IMR-90 (cell line): ENCODE measurements around the gene PYROXD2.

ENCODE experiments used
- BHLHE40 ChIP-seq: fragments of 150-350 bp; IDR thresholded peaks from 2 replicates; pipeline ENCODE4 v1.6.1; 2016; ENCODE audit warnings: mild to moderate bottlenecking, low read depth, low read length
- CEBPB ChIP-seq: IDR thresholded peaks from 2 replicates; pipeline ENCODE4 v1.6.1; 2012; ENCODE audit warnings: low read depth, low read length, improper control_type of control experiment
- CHD1 ChIP-seq: IDR thresholded peaks from 2 replicates; pipeline ENCODE4 v1.6.1; 2012; ENCODE audit warnings: low read depth, low read length, improper control_type of control experiment
- MAZ ChIP-seq: IDR thresholded peaks from 2 replicates; pipeline ENCODE4 v1.6.1; 2012; ENCODE audit warnings: low read depth, mild to moderate bottlenecking, low read length, improper control_type of control experiment, moderate library complexity, borderline replicate concordance
- NFE2L2 ChIP-seq: fragments of 150-350 bp; IDR thresholded peaks from 2 replicates; pipeline ENCODE4 v1.6.1; 2016; ENCODE audit warnings: low read depth, mild to moderate bottlenecking, low read length
- POLR2A ChIP-seq: IDR thresholded peaks from 2 replicates; pipeline ENCODE4 v1.6.1; 2012; ENCODE audit warnings: mild to moderate bottlenecking, low read depth, low read length
- RAD21 ChIP-seq: IDR thresholded peaks from 2 replicates; pipeline ENCODE4 v1.6.1; 2012; ENCODE audit warnings: low read length, improper control_type of control experiment
- RCOR1 ChIP-seq: IDR thresholded peaks from 2 replicates; pipeline ENCODE4 v1.6.1; 2012; ENCODE audit warnings: mild to moderate bottlenecking, low read length, improper control_type of control experiment; ENCODE audit not compliant: insufficient replicate concordance
- RFX5 ChIP-seq: IDR thresholded peaks from 2 replicates; pipeline ENCODE4 v1.8.0; 2012; ENCODE audit warnings: low read depth, mild to moderate bottlenecking, low read length, moderate library complexity
- SMC3 ChIP-seq: fragments of 150-350 bp; IDR thresholded peaks from 2 replicates; pipeline ENCODE4 v1.6.1; 2016; ENCODE audit warnings: low read depth, mild to moderate bottlenecking, antibody characterized with exemption, low read length, moderate library complexity
- TF ChIP-seq, protein P1 (sequence below): conservative IDR thresholded peaks from 2 replicates; pipeline ENCODE4 v1.5.1; 2012; ENCODE audit warnings: mild to moderate bottlenecking, low read depth, low read length, improper control_type of control experiment
- TF ChIP-seq, protein P2 (sequence below): fragments of 150-350 bp; IDR thresholded peaks from 2 replicates; pipeline ENCODE4 v1.6.1; 2017; ENCODE audit warnings: mild to moderate bottlenecking, antibody characterized with exemption, low read length, low read depth
- TF ChIP-seq, protein P3 (sequence below): fragments of 150-350 bp; IDR thresholded peaks from 2 replicates; pipeline ENCODE4 v1.6.1; 2016; ENCODE audit warnings: low read depth, mild to moderate bottlenecking, low read length, moderate library complexity, borderline replicate concordance

DNA sequence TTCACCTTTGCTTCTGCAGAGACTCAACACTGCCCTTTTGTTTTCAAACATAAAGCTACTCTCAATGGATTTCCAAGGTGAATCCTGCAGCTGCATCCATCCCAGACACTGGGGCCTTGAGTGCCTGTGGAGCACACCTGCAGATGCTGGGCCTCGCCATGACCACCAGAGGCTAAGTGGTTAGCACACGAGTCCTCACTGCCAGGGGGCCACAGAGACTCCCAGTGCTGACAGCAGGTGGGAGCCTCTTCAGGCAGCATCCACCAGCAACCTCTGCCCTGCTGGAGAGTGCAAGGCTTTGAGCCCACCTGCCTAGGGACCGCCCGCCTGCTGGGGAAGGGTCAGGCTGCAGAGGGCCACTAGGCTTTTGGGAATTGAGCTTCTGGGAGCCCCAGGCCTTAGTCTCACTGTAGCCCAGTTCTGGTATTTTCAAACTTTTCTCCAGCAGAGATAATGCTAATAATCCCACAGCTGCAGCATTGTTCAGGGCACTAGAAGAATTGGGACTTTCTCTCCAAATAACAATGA lies 41.1 kb upstream of the PYROXD2 start:
- TF ChIP-seq, protein P1, sequence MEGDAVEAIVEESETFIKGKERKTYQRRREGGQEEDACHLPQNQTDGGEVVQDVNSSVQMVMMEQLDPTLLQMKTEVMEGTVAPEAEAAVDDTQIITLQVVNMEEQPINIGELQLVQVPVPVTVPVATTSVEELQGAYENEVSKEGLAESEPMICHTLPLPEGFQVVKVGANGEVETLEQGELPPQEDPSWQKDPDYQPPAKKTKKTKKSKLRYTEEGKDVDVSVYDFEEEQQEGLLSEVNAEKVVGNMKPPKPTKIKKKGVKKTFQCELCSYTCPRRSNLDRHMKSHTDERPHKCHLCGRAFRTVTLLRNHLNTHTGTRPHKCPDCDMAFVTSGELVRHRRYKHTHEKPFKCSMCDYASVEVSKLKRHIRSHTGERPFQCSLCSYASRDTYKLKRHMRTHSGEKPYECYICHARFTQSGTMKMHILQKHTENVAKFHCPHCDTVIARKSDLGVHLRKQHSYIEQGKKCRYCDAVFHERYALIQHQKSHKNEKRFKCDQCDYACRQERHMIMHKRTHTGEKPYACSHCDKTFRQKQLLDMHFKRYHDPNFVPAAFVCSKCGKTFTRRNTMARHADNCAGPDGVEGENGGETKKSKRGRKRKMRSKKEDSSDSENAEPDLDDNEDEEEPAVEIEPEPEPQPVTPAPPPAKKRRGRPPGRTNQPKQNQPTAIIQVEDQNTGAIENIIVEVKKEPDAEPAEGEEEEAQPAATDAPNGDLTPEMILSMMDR: no peak
- TF ChIP-seq POLR2A: no peak
- no peak for TF ChIP-seq SMC3
- no peak for TF ChIP-seq CEBPB
- TF ChIP-seq RAD21: no peak
- TF ChIP-seq BHLHE40: no peak
- TF ChIP-seq RCOR1: no peak
- TF ChIP-seq RFX5: no peak
- no peak for TF ChIP-seq NFE2L2
- TF ChIP-seq, protein P2, sequence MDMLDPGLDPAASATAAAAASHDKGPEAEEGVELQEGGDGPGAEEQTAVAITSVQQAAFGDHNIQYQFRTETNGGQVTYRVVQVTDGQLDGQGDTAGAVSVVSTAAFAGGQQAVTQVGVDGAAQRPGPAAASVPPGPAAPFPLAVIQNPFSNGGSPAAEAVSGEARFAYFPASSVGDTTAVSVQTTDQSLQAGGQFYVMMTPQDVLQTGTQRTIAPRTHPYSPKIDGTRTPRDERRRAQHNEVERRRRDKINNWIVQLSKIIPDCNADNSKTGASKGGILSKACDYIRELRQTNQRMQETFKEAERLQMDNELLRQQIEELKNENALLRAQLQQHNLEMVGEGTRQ: no peak
- TF ChIP-seq, protein P3, sequence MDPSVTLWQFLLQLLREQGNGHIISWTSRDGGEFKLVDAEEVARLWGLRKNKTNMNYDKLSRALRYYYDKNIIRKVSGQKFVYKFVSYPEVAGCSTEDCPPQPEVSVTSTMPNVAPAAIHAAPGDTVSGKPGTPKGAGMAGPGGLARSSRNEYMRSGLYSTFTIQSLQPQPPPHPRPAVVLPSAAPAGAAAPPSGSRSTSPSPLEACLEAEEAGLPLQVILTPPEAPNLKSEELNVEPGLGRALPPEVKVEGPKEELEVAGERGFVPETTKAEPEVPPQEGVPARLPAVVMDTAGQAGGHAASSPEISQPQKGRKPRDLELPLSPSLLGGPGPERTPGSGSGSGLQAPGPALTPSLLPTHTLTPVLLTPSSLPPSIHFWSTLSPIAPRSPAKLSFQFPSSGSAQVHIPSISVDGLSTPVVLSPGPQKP: no peak
- TF ChIP-seq CHD1: no peak
- no peak for TF ChIP-seq MAZ
